ENCODE measurements around the gene CAMTA1.

Gene CAMTA1

DNA sequence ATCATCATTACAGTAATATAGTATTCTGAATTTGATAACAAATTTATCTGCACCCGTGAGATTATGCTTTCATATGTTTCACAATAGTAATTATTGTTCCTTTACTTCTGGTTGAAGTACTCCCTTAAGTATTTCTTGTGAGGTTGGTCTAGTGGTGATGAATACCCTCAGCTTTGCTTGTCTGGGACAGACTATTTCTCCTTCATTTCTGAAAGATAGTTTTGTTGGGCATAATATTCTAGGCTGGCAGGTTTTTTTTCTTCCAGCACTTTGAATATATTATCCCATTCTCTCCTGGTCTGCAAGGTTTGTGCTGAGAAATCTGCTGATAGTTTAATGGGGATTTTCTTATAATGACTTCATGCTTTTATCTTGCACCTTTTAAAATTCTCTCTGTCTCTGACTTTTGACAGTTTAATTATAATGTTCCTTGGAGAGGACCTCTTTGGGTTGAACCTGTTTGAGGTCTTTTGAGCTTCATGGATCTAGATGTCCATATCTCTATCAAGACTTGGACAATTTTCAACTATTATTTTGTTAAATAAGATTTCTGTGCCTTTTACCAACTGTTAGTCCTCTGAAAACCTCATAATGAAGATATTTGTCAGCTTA is 614.4 kb downstream of the CAMTA1 start:
- Histone ChIP-seq H3K4me1 (ENCODE audit: control insufficient read depth, insufficient read depth, low read length) (no peaks in the 10 kb centered on the region), H3K9ac (ENCODE audit: low read length in 2 of 2) (no peak overlapping the region), H3K36me3 (ENCODE audit: control insufficient read depth in 2 of 2, insufficient read depth in 2 of 2, low read length in 2 of 2) (no peaks in the 10 kb centered on the region), H3K9me3 (ENCODE audit: control insufficient read depth in 2 of 2, low read length in 2 of 2) (peaks cover 0 to 12% of the 10 kb centered on the region in 2 donors), H3K4me3 (ENCODE audit: low read length in 2 of 2) (no peak overlapping the region), H3K27me3 (ENCODE audit: control insufficient read depth in 1 of 2, insufficient read depth in 2 of 2, low read length in 2 of 2) (no peaks in the 10 kb centered on the region), H3K27ac (ENCODE audit: low read length) (no peak overlapping the region)

GRCh38 chr1:7400566-7400965 is 615.3 kb downstream of the CAMTA1 start:
- Histone ChIP-seq H3K36me3 (ENCODE audit: control insufficient read depth in 2 of 2, insufficient read depth in 2 of 2, low read length in 2 of 2) (no peaks in the 10 kb centered on the region), H3K27ac (ENCODE audit: low read length) (no peak overlapping the region), H3K4me1 (ENCODE audit: control insufficient read depth, insufficient read depth, low read length) (no peaks in the 10 kb centered on the region), H3K27me3 (ENCODE audit: control insufficient read depth in 1 of 2, insufficient read depth in 2 of 2, low read length in 2 of 2) (no peaks in the 10 kb centered on the region), H3K9me3 (ENCODE audit: control insufficient read depth in 2 of 2, low read length in 2 of 2) (peaks cover 0 to 12% of the 10 kb centered on the region in 2 donors), H3K9ac (ENCODE audit: low read length in 2 of 2) (no peak overlapping the region), H3K4me3 (ENCODE audit: low read length in 2 of 2) (no peak overlapping the region)

- peaks cover 0 to 7% of the 10 kb centered on the region in 2 donors for H3K9me3 ChIP-seq (ENCODE audit: control insufficient read depth in 2 of 2, low read length in 2 of 2)
- no peak overlapping the region for H3K27ac ChIP-seq (ENCODE audit: low read length)
- no peaks in the 10 kb centered on the region for H3K27me3 ChIP-seq (ENCODE audit: control insufficient read depth in 1 of 2, insufficient read depth in 2 of 2, low read length in 2 of 2)
- no peaks in the 10 kb centered on the region for H3K36me3 ChIP-seq (ENCODE audit: control insufficient read depth in 2 of 2, insufficient read depth in 2 of 2, low read length in 2 of 2)
- H3K4me3 ChIP-seq (ENCODE audit: low read length in 2 of 2) = no peak overlapping the region
- no peak overlapping the region for H3K9ac ChIP-seq (ENCODE audit: low read length in 2 of 2)
- H3K4me1 ChIP-seq (ENCODE audit: control insufficient read depth, insufficient read depth, low read length) = no peaks in the 10 kb centered on the region
Measured at GRCh38 chr1:7401814-7402547, 616.7 kb downstream of the CAMTA1 start.

DNA sequence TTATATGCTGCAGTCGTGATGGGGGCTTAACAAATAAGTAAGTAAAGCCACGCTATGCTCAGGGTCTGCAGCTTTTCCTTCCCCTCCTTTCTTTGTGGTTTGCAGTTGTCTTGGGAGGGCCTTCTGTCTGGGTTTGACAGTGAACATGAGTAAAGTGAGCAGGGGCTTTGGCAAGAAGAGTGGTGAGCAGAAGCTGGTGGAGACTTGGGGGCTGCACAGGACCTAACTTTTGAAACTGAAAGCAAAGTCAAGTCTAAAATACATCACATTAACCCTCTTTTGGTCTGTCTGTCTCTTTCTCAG is 617.2 kb downstream of the CAMTA1 start:
- Histone ChIP-seq H3K4me1 (ENCODE audit: control insufficient read depth, insufficient read depth, low read length) (no peaks in the 10 kb centered on the region), H3K27me3 (ENCODE audit: control insufficient read depth in 1 of 2, insufficient read depth in 2 of 2, low read length in 2 of 2) (no peaks in the 10 kb centered on the region), H3K9me3 (ENCODE audit: control insufficient read depth in 2 of 2, low read length in 2 of 2) (peaks cover 0 to 7% of the 10 kb centered on the region in 2 donors), H3K36me3 (ENCODE audit: control insufficient read depth in 2 of 2, insufficient read depth in 2 of 2, low read length in 2 of 2) (no peaks in the 10 kb centered on the region), H3K9ac (ENCODE audit: low read length in 2 of 2) (no peak overlapping the region), H3K27ac (ENCODE audit: low read length) (no peak overlapping the region), H3K4me3 (ENCODE audit: low read length in 2 of 2) (no peak overlapping the region)

DNA sequence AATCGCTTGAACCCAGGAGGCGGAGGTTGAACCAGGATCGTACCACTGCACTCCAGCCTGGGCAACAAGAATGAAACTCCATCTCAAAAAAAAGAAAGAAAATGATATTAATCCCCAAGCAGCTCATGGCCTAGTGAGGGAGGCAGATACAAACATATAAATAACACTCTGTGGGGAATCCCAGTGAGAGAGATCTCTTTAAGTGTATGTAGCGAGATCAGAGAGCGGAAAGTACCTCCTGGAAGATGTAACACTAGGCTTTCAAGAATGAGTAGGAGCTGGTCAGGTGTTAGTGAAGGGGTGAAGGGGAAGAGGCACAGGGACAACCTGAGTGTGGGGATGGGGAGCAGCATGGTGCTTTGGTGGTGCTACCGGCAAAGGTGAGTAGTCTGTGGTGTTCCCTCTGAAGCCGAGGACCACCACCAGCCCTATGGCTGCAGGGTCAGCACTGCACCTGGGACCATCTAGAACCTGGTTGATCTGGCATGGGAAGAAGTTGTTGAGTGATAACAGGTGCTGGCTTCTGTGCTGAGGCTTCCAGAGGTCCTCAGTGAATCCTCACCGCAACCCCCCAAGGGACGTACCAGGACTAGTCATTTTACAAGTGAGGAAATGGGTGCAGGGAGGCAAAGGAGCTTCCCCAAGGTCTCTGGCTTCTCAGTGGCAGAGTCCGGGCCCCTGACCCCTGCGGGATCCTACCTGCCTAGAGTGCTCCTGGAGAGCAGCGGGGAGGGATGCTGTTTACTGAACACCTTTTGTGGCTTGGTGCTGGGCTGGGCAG is 618.2 kb downstream of the CAMTA1 start:
- Histone ChIP-seq H3K9me3 (ENCODE audit: control insufficient read depth in 2 of 2, low read length in 2 of 2) (peaks cover 0 to 7% of the 10 kb centered on the region in 2 donors), H3K9ac (ENCODE audit: low read length in 2 of 2) (no peak overlapping the region), H3K27ac (ENCODE audit: low read length) (no peak overlapping the region), H3K4me3 (ENCODE audit: low read length in 2 of 2) (no peak overlapping the region), H3K27me3 (ENCODE audit: control insufficient read depth in 1 of 2, insufficient read depth in 2 of 2, low read length in 2 of 2) (no peaks in the 10 kb centered on the region), H3K36me3 (ENCODE audit: control insufficient read depth in 2 of 2, insufficient read depth in 2 of 2, low read length in 2 of 2) (no peaks in the 10 kb centered on the region), H3K4me1 (ENCODE audit: control insufficient read depth, insufficient read depth, low read length) (no peaks in the 10 kb centered on the region)

- Histone ChIP-seq H3K27me3 (ENCODE audit: control insufficient read depth in 1 of 2, insufficient read depth in 2 of 2, low read length in 2 of 2) (no peaks in the 10 kb centered on the region), H3K4me1 (ENCODE audit: control insufficient read depth, insufficient read depth, low read length) (no peaks in the 10 kb centered on the region), H3K27ac (ENCODE audit: low read length) (no peak overlapping the region), H3K9ac (ENCODE audit: low read length in 2 of 2) (no peak overlapping the region), H3K9me3 (ENCODE audit: control insufficient read depth in 2 of 2, low read length in 2 of 2) (peaks cover 0 to 5% of the 10 kb centered on the region in 2 donors), H3K4me3 (ENCODE audit: low read length in 2 of 2) (no peak overlapping the region), H3K36me3 (ENCODE audit: control insufficient read depth in 2 of 2, insufficient read depth in 2 of 2, low read length in 2 of 2) (no peaks in the 10 kb centered on the region)
Measured at GRCh38 chr1:7404046-7404742, 618.9 kb downstream of the CAMTA1 start.

GRCh38 chr1:7405844-7406500 is 620.7 kb downstream of the CAMTA1 start:
- H3K36me3 ChIP-seq (ENCODE audit: control insufficient read depth in 2 of 2, insufficient read depth in 2 of 2, low read length in 2 of 2) = no peaks in the 10 kb centered on the region
- no peak overlapping the region for H3K27ac ChIP-seq (ENCODE audit: low read length)

DNA sequence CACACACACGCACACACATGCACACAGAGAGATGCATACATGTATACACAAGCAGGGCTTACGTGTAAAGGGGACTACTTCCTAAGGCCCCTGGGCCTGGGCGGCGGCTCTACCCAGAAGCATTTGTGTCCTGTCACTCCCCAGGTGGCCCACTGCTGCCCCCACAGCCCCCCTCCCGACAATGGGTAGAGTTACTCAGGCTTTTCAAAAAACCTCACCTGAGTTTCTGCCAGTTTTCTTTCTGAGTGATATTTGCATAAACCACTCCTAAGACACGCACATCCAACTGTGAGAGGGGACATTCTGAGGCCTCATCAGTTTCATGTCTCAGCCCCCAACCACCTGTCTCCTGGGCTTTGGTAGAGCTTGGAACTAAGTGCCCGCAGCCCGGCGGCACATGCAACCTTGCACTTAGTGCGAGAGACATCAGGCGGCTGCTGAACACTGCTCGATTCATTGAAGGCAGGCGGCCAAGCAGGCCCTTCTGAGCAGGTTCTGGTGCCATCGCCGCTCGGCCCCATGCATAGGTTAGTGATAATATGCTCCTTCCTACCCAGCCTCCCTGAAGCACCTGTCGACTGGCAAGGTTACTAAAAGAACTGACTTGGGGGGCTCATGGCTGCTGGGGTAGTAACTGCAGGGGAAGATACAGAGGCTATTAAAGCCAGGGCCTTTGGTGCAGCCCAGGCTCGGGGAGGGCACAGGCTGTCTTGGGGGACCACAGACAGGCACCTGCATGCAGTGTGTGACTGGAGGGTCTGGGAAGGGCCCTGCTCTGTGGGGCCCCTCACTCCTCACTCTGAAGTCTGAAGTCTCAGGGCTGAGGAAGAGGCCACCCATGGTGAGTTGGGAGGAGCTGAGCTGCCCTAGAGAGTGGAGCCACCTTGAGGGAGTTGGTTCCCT is 621.6 kb downstream of the CAMTA1 start:
- no peaks in the 10 kb centered on the region for H3K36me3 ChIP-seq (ENCODE audit: control insufficient read depth in 2 of 2, insufficient read depth in 2 of 2, low read length in 2 of 2)
- no peak overlapping the region for H3K27ac ChIP-seq (ENCODE audit: low read length)
- H3K4me1 ChIP-seq (ENCODE audit: control insufficient read depth, insufficient read depth, low read length) = no peaks in the 10 kb centered on the region
- H3K9ac ChIP-seq (ENCODE audit: low read length in 2 of 2) = no peak overlapping the region
- H3K4me3 ChIP-seq (ENCODE audit: low read length in 2 of 2) = no peak overlapping the region
- H3K27me3 ChIP-seq (ENCODE audit: control insufficient read depth in 1 of 2, insufficient read depth in 2 of 2, low read length in 2 of 2) = no peaks in the 10 kb centered on the region
- no peaks in the 10 kb centered on the region for H3K9me3 ChIP-seq (ENCODE audit: control insufficient read depth in 2 of 2, low read length in 2 of 2)

More at GRCh38 chr1:7405844-7406500, 620.7 kb downstream of the CAMTA1 start:
- no peaks in the 10 kb centered on the region for H3K27me3 ChIP-seq (ENCODE audit: control insufficient read depth in 1 of 2, insufficient read depth in 2 of 2, low read length in 2 of 2)
- no peaks in the 10 kb centered on the region for H3K4me1 ChIP-seq (ENCODE audit: control insufficient read depth, insufficient read depth, low read length)
- no peak overlapping the region for H3K4me3 ChIP-seq (ENCODE audit: low read length in 2 of 2)
- H3K9me3 ChIP-seq (ENCODE audit: control insufficient read depth in 2 of 2, low read length in 2 of 2) = no peaks in the 10 kb centered on the region
- no peak overlapping the region for H3K9ac ChIP-seq (ENCODE audit: low read length in 2 of 2)

DNA sequence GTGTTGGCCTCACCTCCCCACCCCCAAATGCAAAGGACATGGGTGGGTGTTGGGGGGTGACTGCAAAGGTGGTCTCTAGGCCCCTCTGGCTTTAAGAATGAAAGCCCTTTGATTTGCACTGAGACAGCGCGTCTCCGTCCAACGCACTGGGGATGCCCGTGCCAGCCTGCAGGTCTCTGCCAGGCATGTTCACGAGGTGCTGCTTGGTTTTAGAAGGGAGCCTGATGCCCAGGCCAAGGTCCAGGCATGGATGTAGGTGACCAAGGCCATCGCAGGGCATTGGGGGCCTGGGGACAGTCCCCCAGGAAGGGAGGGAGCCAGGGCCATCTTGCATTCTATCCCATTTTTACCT is 622.3 kb downstream of the CAMTA1 start:
- Histone ChIP-seq H3K27me3 (ENCODE audit: control insufficient read depth in 1 of 2, insufficient read depth in 2 of 2, low read length in 2 of 2) (no peaks in the 10 kb centered on the region), H3K36me3 (ENCODE audit: control insufficient read depth in 2 of 2, insufficient read depth in 2 of 2, low read length in 2 of 2) (no peaks in the 10 kb centered on the region), H3K9ac (ENCODE audit: low read length in 2 of 2) (no peak overlapping the region), H3K27ac (ENCODE audit: low read length) (no peak overlapping the region), H3K4me1 (ENCODE audit: control insufficient read depth, insufficient read depth, low read length) (no peaks in the 10 kb centered on the region), H3K9me3 (ENCODE audit: control insufficient read depth in 2 of 2, low read length in 2 of 2) (no peaks in the 10 kb centered on the region), H3K4me3 (ENCODE audit: low read length in 2 of 2) (no peak overlapping the region)
